HG03103 (cell line): ENCODE data around the gene NUMA1.

Experiments used
- ATAC-seq: cut with Tn5 transposase; IDR thresholded peaks from one replicate; pipeline ENCODE4 v1.9.1; 2021; ENCODE audit warnings: low read depth; ENCODE audit not compliant: unreplicated experiment

The NUMA1 gene

DNA sequence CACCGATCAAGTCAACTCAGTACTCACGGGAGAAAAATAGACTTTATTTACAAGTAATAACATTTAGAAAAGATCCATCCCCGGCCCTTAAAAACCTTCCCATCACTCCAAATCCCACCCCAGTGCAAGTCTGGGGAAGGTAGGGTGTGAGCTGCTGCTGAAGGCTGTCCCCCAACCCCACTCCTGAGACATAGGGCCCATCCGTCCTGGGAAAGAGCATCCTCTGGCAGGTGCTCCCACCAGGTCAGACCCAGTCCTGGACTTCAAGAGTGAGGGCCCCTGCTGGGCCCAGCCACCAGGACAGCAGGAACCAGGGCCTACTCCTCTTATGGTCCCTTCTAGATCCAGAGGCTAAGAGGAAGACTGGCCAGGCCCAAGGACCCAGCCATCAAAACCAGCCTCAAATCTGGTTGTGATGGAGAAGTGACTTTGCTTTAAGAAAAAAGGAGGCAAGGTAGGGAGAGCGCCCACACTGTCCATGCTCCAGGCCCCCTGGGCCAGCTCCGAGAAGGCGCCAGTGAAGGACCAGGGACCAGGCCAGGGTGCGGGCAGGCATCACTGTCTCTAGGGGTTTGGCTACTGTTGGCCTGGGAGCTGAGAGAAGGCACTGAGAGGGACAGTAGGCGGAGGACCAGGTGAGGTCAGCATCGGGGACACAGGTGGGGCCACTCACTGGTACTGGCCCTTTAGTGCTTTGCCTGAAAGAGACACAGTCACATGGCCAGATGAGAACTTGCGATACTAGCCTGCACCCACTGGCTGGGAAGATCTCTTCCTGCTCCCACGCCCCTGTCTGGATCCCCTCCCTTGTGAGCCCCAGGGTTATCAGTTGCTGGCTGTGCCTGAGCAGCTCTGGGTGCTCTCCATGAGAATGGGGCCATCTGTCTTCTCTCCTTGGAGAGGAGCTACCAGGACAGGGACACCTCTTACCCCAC lies 77.2 kb downstream of the NUMA1 start:
- ATAC-seq: no peak

DNA sequence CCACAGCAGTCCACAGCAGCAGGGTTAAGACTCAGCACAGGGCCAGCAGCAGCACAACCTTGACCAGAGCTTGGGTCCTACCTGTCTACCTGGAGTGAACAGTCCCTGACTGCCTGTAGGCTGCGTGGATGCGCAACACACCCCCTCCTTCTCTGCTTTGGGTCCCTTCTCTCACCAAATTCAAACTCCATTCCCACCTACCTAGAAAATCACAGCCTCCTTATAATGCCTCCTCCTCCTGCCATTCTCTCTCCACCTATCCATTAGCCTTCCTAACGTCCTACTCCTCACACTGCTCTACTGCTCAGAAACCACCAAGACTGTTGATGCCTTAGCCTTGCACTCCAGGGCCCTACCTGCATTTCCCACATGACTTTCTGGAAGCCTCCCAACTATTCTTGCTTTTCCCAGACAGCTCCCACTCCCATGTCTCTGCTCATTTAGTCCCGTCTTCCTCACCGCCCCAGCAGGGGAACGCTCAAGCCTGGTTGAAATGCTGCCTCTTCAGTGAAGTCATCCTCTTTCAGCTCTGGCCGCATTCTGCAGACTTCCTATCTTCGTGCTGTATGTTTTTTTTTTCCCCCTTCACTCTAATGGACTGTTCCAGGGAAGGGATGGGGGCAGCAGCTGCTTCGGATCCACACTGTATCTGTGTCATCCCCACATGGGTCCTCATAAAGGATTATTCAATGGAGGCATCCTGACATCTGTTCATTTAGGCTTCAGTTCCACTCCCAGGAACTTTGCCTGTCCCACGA lies 78.3 kb downstream of the NUMA1 start:
- no peak for ATAC-seq

DNA sequence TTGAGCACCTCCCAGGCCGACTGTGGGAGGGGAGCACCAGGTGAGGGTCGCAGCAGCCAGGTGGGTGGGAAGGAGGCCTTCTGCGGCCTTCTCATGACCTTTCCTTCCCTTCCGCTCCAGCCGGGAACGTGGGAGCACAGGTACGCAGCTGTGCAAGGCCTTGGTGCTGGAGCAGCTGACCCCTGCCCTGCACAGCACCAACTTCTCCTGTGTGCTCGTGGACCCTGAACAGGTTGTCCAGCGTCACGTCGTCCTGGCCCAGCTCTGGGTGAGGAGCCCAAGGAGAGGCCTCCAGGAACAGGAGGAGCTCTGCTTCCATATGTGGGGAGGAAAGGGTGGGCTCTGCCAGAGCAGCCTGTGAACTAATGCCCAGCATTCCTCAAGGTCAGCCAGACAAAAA lies 79.1 kb downstream of the NUMA1 start:
- ATAC-seq: no peak

DNA sequence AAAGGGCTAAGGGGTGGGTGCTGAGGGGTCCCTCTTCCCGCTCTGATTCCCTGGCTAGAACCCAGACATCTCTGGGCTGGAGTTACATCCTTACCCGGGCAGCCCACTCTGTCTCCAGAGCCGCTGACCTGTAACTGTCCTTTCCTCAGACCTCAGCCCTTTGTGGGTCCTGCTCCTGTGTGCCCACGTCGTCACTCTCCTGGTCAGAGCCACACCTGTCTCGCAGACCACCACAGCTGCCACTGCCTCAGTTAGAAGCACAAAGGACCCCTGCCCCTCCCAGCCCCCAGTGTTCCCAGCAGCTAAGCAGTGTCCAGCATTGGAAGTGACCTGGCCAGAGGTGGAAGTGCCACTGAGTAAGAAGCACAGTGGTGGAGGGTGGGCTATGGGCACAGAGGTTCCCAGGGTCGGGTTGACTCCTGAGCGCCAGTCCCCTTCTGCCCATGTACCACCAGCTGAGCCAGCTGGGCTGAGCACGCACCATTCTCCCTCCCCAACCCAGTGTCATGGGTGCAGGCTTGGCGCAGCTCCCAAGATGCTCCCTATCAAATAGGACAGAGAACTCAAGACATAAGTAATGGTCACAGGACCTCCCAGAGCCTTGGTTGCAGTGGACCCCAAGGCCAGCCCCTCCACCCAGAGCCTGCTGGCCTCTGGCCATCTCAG lies 80.0 kb downstream of the NUMA1 start:
- no peak for ATAC-seq

DNA sequence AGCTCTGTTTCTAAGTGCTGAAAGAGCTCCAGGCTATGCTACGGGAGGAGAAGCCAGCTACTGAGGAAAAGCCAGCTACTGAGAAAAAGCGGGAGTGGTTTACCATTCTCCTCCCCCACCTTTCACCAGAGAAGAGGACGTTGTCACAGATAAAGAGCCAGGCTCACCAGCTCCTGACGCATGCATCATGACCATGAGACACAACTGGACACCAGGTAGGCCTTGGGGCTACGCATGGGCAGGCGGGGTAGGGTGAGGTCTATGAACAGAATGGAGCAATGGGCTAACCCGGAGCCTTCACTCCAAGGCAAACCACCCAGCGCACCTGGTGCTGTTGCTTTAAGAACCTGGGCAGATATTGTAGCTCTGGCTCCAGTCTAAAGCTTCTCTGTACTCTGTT lies 80.5 kb downstream of the NUMA1 start:
- ATAC-seq: no peak

DNA sequence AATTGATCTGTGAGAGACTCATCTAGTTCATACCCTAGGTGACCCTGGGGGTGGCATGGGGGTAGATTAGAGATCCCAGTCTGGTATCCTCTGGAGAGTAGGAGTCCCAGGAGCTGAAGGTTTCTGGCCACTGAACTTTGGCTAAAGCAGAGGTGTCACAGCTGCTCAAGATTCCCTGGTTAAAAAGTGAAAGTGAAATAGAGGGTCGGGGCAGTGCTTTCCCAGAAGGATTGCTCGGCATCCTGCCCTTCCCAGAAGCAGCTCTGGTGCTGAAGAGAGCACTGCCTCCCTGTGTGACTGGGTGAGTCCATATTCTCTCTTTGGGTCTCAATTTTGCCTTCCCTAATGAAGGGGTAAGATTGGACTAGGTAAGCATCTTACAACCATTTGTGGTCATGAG lies 81.0 kb downstream of the NUMA1 start:
- ATAC-seq: no peak

DNA sequence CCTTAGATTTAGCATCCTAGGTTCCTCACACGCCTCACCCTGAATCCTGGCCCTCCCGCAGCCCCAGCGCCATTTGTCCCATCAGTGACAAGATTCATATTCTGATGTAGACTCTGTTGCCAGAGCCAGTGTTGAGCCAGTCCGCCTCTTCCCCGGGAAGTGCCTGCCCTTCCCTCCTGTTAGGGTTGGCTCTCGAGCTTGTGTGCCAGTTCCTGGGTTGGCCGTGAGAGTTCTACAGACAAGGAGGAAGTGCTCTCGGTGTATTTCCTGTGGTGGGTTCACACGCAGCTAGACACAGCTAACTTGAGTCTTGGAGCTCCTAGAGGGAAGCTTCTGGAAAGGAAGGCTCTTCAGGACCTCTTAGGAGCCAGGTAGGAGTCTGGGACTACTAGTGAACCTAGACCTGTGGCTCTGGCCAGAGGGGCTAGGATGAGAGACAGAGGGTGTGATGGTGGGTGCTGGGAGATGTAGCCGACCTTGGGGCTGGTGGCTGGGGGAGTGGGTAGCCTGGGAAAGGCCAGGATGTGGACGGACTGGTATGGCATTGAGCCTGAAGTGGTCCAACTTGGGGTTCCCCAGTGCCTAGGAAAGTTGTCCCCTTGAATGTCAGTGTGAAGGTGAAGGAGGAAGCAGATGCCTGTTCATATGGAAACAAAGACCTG lies 81.6 kb downstream of the NUMA1 start, which contains the start of gene IL18BP:
Gene IL18BP, plus strand, starts transcription at position 261 of the 662 bp plus-strand sequence. CDS start 1,076 bp downstream, outside the sequence.
- no peak for ATAC-seq

DNA sequence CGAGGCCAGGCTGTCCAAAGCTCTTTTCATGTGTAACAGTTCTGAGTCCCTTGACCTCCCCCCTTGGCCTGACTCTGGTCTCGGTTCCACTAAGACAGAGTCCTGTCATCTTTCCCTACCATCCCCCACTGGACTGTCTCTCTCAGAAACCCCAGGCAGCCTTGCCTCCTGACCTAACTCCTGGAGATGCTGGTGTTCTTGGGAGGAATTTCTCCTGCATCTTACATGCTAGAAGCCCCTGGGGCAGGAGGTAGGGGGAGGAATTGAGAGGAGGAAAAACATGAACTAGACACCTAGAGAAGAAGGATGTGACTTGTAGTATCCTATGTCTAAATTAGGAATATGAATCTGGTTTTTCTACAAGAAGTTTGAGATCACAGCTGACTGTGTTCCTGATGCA lies 82.3 kb downstream of the NUMA1 start:
- no peak for ATAC-seq

DNA sequence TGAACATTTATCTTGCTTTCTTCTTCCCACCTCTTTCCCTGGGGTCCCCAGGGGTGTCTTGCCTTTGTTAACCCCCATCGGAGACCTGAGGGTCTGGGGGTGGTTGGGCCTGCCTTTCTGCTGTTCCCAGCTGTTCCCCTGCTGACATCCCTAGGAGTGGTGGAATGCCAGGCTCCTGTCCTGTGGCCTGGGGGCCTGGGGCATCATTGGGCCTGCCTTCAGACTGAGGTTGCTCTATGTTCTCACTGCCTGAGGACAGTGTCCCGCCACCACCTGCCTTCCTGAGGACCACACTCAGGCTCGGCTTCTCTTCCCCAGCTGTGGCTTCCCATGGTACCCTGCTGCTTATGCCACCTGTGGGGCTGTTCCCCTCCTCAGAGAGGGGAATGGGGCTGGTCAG lies 82.7 kb downstream of the NUMA1 start:
- ATAC-seq: no peak

DNA sequence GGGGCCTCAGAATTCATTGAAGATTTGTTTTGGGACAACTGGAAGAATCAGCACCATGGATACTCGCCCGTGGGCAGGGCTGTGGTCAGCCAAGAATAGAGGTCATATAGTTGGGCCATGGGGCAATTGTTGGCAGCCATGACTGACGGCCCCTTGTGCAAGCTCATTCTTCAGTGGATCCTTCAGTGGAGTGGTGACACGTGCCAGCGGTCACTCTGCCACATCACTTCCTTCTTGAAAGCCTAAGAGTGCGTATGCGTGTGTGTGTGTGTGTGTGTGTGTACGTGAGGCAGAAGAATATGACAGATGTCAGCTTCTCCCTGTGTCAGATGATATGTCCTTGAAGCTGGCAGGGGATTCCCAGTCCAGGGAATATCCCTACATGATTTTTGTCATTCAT lies 83.4 kb downstream of the NUMA1 start:
- no peak for ATAC-seq

DNA sequence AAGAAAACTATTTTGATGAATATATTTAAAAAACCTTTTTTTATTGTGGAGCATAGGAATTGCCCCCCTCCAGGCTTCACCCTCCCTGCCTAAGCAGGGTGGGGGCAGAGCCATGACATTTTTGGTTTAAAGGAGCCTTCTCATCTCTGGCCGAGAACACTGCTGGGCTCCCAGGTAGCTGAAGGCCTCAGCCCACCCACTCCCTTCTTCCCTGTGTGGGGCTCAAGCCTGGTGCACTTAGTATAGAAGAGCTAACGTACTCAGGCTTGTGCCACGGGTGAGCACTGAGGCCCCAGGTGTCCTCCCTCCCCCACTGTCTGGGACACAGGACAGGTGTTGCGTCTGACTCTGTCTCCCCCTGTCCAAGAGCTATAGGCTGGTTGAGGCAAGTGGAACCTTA lies 83.8 kb downstream of the NUMA1 start:
- no peak for ATAC-seq

DNA sequence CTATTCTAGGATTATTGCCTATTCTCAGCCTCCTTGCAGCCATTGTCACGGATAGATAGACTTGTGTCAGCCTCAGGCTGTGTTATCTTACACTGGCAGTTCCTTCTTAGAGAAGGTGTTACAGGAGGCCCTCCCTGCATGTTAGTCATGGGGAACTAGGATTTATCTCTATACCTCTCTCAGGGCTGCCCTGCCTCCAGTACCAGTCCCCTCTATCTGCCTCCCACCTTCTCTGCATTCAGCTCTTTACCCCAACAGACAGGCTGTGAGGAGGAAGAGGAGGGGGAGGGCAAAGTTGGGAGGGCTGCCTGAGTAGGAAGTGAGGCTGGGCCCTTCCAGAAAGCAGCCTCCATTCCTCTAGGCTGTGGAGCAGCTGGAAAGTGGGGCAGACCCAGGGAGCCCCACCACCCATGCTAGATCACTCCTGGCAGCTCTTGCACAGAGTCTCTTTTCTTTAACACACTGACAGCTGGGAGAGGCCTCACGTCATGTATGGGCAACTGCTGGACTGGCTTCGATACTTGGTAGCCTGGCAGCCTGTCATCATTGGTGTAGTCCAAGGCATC lies 84.5 kb downstream of the NUMA1 start:
- ATAC-seq: no peak

DNA sequence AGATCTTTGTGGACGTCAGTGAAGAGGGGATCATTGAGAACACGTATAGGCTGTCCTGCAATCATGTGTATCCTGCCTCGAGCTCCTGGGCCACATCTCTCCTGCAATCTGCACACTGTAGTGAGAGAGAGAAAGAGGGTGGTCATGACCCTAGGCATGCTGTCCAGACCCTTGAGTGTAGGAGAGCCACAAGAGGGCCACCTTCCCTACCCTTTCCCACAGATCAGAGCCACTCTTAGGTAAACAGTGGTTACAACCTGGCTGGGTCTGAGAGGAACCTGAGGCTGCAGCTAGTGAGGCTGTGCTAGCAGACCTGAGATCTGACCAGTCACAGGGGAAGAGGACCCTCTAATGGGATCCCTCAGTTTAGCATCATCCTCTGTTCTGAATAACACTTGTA lies 85.6 kb downstream of the NUMA1 start:
- ATAC-seq: no peak

DNA sequence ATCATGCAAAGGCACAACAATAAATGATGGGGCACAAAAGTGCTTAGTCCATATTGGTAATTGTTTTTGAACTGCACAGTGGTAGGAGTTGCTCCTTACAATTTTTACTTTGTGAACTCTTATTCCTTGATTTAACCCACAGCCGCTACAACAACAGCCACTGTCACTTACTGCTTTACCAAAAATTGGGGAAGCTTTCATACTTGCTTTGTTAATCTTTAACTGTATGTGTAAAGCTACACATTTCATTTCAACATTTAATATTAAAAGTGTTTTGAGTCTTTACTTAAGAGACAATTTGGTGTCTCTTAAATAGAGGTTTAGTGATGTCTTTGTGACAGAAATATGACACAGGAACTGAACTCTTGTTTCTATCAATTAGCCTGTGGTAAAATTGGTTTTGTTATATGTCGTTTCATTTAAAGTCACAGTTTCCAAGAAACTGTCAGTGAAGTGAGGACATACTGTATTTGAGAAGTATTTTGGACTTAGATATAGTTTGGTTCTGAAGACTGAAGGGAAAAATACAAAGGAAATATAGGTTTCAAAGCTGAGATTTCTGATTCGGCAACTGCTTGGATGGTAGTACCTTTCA lies 88.1 kb downstream of the NUMA1 start:
- no peak for ATAC-seq

DNA sequence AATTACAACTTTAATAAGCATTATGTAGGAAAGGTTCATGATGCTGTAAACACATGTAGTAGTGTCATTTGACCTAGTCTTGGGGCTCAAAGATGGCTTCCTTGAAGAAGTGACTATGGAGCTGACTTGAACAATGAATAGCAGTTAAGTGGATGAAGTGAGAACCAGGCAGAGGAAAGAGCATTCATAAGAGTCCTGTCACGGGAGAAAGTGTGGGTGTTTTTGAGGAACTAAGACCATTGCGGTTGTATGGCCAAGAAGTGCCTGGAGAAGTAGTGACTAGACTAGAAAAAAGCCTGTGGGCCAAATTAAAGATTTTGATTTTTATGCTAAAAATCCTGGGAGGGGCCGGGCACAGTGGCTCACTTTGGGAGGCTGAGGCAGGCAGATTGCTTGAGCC lies 88.8 kb downstream of the NUMA1 start:
- no peak for ATAC-seq

DNA sequence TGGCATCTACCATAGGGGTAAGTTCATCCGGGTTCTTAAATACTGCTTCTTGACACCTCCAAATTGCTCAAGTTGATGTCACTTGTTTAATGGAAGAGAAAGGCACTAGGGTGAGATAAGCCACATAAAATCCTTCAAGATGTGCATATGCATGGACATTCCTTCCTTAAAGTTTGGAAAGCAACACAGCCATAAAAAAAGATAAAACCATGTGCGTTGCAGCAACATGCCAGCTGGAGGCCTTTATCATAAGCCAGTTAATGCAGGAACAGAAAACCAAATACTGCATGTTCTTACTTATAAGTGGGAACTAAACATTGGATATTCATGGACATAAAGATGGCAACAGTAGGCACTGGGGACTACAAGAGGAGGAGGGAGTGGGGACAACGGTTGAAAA lies 89.6 kb downstream of the NUMA1 start:
- ATAC-seq: no peak

DNA sequence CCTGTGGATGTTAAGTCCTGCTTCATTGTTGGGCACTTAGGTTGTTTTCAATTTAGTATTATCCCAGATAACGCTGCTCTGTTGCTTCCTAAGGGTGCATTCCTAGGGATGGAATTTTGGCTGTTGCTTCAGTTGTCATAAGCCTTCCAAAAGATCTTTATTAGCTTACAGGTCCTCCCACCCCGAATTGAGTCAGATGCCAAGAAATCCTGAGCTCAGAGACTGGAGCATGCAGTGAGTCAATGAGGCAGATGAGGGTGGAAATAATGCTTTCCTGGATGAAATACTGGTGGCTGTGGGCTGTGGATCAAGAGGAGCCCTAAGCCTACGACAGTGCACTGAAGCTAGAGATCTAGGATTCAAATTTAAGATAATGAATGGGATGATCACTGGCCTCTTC lies 92.3 kb downstream of the NUMA1 start:
- no peak for ATAC-seq

DNA sequence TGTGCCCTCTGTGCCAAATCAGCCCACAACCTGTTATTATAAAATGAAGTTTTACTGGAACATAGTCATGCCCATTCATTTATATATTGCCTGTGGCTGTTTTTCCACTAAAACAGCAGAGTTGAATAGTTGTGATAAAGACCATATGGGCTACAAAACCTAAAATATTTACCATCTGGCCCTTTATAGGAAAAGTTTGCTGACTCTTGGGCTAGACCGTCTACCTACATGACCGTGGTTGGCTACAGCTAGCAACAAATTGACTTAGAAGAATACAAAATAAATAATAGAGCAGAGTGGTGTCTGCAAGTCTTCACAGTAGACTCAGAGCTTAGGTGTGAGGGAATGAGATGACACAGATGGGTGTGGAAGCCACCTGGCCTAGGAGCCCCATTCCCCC lies 92.8 kb downstream of the NUMA1 start:
- ATAC-seq: no peak

DNA sequence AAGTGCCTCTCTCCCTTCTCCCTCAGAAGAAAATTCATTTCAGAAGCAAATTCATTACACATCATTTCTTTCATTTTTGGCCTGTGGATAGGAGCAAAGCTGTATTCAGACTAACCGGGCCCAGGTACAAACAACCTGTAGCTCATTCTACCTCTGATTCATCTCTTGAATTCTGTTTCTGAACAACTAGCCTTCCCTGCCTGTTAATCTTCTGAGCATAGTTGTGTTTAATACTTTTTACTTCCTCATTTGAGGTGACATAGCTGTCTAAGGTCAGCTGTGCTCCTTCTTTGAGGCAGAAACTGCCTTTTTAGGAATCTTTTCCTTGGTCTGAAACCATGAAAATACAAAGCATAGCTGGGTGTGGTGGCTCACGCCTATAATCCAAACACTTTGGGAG lies 94.2 kb downstream of the NUMA1 start:
- ATAC-seq: no peak

DNA sequence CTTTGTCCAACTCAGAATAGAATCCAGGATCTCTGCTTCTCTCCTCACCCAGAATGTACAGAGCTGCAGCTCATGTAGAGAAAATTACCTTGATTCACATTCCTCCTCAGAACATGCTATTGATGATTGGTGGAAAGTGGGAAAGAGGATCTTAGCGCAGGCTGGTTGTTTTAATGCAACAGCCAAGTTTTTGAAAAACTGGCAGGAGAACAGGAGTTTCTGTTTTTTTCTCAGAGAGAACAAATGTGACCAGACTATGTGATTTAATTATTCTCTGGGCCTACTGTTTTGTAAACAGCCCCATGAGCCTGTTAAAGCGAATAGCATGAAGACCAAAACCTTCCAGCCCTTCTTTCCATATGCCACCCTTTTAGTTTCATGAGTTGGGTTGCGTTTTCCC lies 100.7 kb downstream of the NUMA1 start:
- ATAC-seq: no peak
